OCI-LY7 (cell line): ENCODE data around the gene CYFIP2. TPM values are rescaled to one million over a fixed set of nuclear protein-coding genes. Genes with fewer than 3 reads are reported as not detected.

Experiments used
- BruUV-seq: library from RNA; stranded (reverse); fragments of 400-500 nt; replicated peaks from 2 replicates; lab custom pipeline; 2021; lab: Mats Ljungman, UMichigan
- CTCF ChIA-PET: fragments of 300-600 bp; sonication (Branson Sonifier 250); formaldehyde crosslinking; loops from one replicate; lab custom pipeline; 2022; ENCODE audit warnings: antibody characterized with exemption; ENCODE audit not compliant: unreplicated experiment; lab: Charles Lee
- POLR2A ChIA-PET: fragments of 300-600 bp; sonication (Branson Sonifier 250); formaldehyde crosslinking; loops from one replicate; lab custom pipeline; 2022; ENCODE audit warnings: antibody characterized with exemption; lab: Charles Lee
- DNase-seq: peaks from one replicate; pipeline ENCODE4 v3.0.0-alpha.2; 2015; ENCODE audit warnings: low spot score
- H2AFZ ChIP-seq: fragments of 200-600 bp; sonication (generic), shearing (Covaris generic); 2 replicates; pipeline ENCODE4 v1.6.1; 2014; ENCODE audit warnings: mild to moderate bottlenecking, antibody characterized with exemption, low read length, moderate library complexity
- H3K27ac ChIP-seq: fragments of 200-600 bp; sonication (generic); 2 replicates; pipeline ENCODE4 v1.5.1; 2014; ENCODE audit warnings: mixed run types, low read depth, mild to moderate bottlenecking, moderate library complexity, low read length, inconsistent platforms; ENCODE audit not compliant: poor library complexity, severe bottlenecking
- H3K36me3 ChIP-seq: fragments of 200-600 bp; sonication (generic); 2 replicates; pipeline ENCODE4 v1.6.1; 2014; ENCODE audit warnings: mild to moderate bottlenecking, antibody characterized with exemption, low read length, moderate library complexity, mixed read lengths; ENCODE audit not compliant: insufficient read depth
- H3K4me1 ChIP-seq: fragments of 200-600 bp; sonication (generic); 2 replicates; pipeline ENCODE4 v1.5.1; 2014; ENCODE audit warnings: mild to moderate bottlenecking, low read length; ENCODE audit not compliant: insufficient read depth, poor library complexity, severe bottlenecking
- H3K4me2 ChIP-seq: fragments of 200-600 bp; sonication (generic); 2 replicates; pipeline ENCODE4 v1.6.1; 2014; ENCODE audit warnings: mild to moderate bottlenecking, low read length
- H3K4me3 ChIP-seq: fragments of 200-600 bp; sonication (generic); 2 replicates; pipeline ENCODE4 v1.5.1; 2014; ENCODE audit warnings: mild to moderate bottlenecking, low read depth, low read length; ENCODE audit not compliant: poor library complexity, severe bottlenecking
- H3K79me2 ChIP-seq: fragments of 200-600 bp; sonication (generic); 2 replicates; pipeline ENCODE4 v1.6.1; 2016; ENCODE audit warnings: low read depth, mild to moderate bottlenecking, low read length, moderate library complexity, mixed read lengths; ENCODE audit not compliant: insufficient read depth
- H3K9me2 ChIP-seq: fragments of 200-600 bp; sonication (generic); 2 replicates; pipeline ENCODE4 v1.6.1; 2016; ENCODE audit warnings: mild to moderate bottlenecking, low read length, mixed read lengths; ENCODE audit not compliant: insufficient read depth
- H3K9me3 ChIP-seq: fragments of 200-600 bp; sonication (generic); 2 replicates; pipeline ENCODE4 v1.6.1; 2014; ENCODE audit warnings: mild to moderate bottlenecking, mixed run types, low read length, mixed read lengths
- H4K20me1 ChIP-seq: fragments of 200-600 bp; sonication (generic); 2 replicates; pipeline ENCODE4 v1.6.1; 2014; ENCODE audit warnings: mild to moderate bottlenecking, antibody characterized with exemption, low read length, moderate library complexity, mixed read lengths; ENCODE audit not compliant: insufficient read depth
- CTCF ChIP-seq: fragments of 200-600 bp; sonication (generic); conservative IDR thresholded peaks from 2 replicates; pipeline ENCODE4 v1.5.1; 2014; ENCODE audit warnings: mild to moderate bottlenecking, antibody characterized with exemption, low read length, moderate library complexity, mixed read lengths
- EZH2phosphoT487 ChIP-seq: fragments of 200-600 bp; sonication (generic); IDR thresholded peaks from 2 replicates; pipeline ENCODE4 v1.6.1; 2018; ENCODE audit warnings: low read depth, borderline replicate concordance, mild to moderate bottlenecking, mixed run types, antibody characterized with exemption, low read length, moderate library complexity, mixed read lengths
- intact Hi-C: fragments of 100-400 bp; cut with micrococcal nuclease; formaldehyde crosslinking; loops from one replicate; pipeline ENCODE4 v1.10.0; 2022; ENCODE audit not compliant: unreplicated experiment
- total RNA-seq, 2 experiments: library from RNA; depleted of rRNA in 1 of 2; stranded (reverse); fragments of >200 nt in 1 of 2; shearing (Covaris generic) in 1 of 2; gene quantifications; 2 replicates each; pipeline ENCODE4 v1.2.3, GENCODE V29; 2014 to 2022

Gene CYFIP2
- total RNA-seq, 2 experiments from 2014 or later, result 258 to 419 TPM

- H3K9me2 ChIP-seq, result no peaks in the 10 kb centered on the region
- TF ChIP-seq EZH2phosphoT487, result no peak
- TF ChIP-seq CTCF, result no peak
- no peaks in the 10 kb centered on the region for H4K20me1 ChIP-seq
- POLR2A ChIA-PET, result interaction anchor here (0.5 to 0.9 kb wide), 2 partner anchors 42 to 521 kb away, joined by 3 to 4 read pairs; no protein-coding TSS in a partner anchor
- H3K4me1 ChIP-seq, result no peaks in the 10 kb centered on the region
- no peak overlapping the region for H3K27ac ChIP-seq
- H2AFZ ChIP-seq, result no peak overlapping the region
- H3K4me3 ChIP-seq, result no peak overlapping the region
- no peaks in the 10 kb centered on the region for H3K79me2 ChIP-seq
- intact Hi-C loops, result no loop called here
- H3K4me2 ChIP-seq, result no peak overlapping the region
- no TSS peak for BruUV-seq
- H3K36me3 ChIP-seq, result peaks cover 97% of the 10 kb centered on the region
- CTCF ChIA-PET, result no interaction called here
- no peak for DNase-seq
- H3K9me3 ChIP-seq, result no peaks in the 10 kb centered on the region
Measured at GRCh38 chr5:157362502-157362901, 96.6 kb downstream of the CYFIP2 start.

- H3K4me3 ChIP-seq, result no peak overlapping the region
- H3K79me2 ChIP-seq, result no peaks in the 10 kb centered on the region
- TF ChIP-seq CTCF (no peak), EZH2phosphoT487 (no peak)
- ChIA-PET POLR2A (no interaction called here), CTCF (no interaction called here)
- no peaks in the 10 kb centered on the region for H3K4me1 ChIP-seq
- no peak overlapping the region for H3K27ac ChIP-seq
- BruUV-seq, result no TSS peak
- intact Hi-C loops, result no loop called here
- H3K9me2 ChIP-seq, result no peaks in the 10 kb centered on the region
- H3K9me3 ChIP-seq, result no peaks in the 10 kb centered on the region
- no peak overlapping the region for H3K4me2 ChIP-seq
- no peak overlapping the region for H2AFZ ChIP-seq
- no peak for DNase-seq
- peaks cover 99% of the 10 kb centered on the region for H3K36me3 ChIP-seq
- no peaks in the 10 kb centered on the region for H4K20me1 ChIP-seq
Measured at GRCh38 chr5:157362982-157363381, 97.1 kb downstream of the CYFIP2 start.

GRCh38 chr5:157365732-157366131, 99.8 kb downstream of the CYFIP2 start:
- no peaks in the 10 kb centered on the region for H3K4me1 ChIP-seq
- H3K4me2 ChIP-seq, result no peak overlapping the region
- DNase-seq, result no peak
- H3K36me3 ChIP-seq, result peaks cover 97% of the 10 kb centered on the region
- CTCF ChIA-PET, result no interaction called here
- H4K20me1 ChIP-seq, result no peaks in the 10 kb centered on the region
- no peak for TF ChIP-seq CTCF
- TF ChIP-seq EZH2phosphoT487, result no peak
- POLR2A ChIA-PET, result no interaction called here
- intact Hi-C loops, result no loop called here
- no peaks in the 10 kb centered on the region for H3K79me2 ChIP-seq
- no peak overlapping the region for H3K27ac ChIP-seq
- no TSS peak for BruUV-seq
- no peak overlapping the region for H3K4me3 ChIP-seq
- H3K9me3 ChIP-seq, result no peaks in the 10 kb centered on the region
- no peak overlapping the region for H2AFZ ChIP-seq
- H3K9me2 ChIP-seq, result no peaks in the 10 kb centered on the region
